ENCODE results near the gene NOLC1.

Gene NOLC1

DNA sequence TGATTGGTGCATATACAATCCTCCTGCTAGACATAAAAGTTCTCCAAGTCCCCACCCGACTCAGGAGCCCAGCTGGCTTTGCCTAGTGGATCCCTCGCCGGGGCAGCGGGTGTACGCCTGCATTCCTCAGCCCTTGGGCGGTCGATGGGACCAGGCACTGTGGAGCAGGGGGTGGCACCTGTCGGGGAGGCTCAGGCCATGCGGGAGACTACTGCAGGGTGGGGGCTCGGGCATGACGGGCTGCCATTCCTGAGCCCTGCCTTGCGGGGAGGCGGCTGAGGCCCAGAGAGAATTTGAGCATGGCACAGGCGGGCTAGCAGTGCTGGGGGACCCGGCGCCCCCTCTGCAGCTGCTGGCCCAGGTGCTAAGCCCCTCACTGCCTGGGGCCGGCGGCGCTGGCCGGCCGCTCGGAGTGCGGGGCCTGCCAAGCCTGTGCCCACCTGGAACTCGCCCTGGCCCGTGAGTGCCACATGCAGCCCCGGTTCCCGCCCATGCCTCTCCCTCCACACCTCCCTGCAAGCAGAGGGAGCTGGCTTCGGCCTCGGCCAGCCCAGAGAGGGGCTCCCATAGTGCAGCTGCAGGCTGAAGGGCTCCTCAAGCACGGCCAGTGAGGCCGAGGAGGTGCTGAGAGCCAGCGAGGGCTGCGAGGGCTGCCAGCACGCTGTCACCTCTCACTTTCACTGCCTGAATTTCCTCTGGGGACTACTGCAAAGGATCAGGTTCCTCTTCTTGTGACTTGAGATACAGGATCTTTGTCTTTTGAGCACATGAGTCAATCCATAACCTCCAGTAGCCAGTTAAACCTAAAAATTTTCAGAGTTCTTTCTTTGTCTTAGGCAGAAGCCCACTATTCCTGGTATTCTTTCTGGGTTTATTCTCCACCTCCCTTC is 48.8 kb downstream of the NOLC1 start:
- DNase-seq (ENCODE audit: low read depth in 1 of 2, low spot score in 1 of 2) = no peak

DNA sequence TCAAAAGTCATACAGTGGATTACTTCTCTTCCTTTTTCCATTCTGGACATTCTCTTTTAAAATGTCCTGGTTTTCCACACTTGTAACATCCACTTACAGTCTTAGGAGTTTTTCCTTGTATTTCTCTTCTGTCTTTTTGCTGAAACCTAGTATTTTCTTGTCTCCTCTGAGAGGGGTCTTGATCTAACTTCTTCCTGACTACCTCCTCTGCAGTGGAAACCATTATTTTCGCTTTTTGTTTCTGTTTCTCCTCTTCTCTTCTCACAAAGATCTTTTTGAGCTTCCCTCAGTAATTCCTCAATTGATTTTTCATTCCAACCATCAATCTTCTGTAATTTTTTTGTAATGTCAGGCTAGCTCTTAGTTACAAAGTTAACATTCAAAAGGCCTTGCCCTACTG is 50.2 kb downstream of the NOLC1 start:
- DNase-seq (ENCODE audit: low read depth in 1 of 2, low spot score in 1 of 2) = no peak

DNA sequence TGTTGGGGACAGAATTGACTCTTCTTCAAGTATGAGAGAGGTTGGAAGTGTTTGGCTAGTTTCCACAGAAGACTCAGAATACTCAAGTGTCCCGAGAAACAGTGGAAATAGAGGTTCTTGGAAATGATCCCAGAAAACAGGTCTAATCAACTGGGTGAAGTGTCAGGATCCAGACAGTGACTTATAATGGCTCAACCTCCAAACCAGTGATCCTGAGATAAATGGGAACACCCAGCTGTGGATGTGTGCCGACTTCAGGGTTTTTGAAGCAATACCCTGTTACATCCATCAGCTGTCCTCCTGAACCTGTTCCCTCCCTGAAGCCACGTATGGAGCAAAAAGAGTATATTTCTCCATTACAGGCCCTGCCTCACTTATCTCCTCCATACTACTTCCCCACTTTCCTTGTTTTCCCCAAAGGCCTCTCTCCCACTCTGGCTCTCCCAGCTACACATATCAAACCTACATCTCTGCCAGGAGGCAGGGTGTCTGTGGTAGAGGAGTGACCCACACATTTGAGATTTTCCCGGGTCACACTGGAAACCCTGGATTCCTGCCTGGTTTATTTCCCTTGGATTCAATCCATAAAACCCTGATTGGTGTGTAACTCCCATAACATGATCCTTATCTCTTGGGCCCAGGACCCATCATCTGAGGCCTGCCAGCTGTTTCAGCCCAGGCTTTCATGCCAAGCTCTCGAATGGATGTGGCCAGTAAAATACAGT is 56.3 kb downstream of the NOLC1 start:
- no peak for DNase-seq (ENCODE audit: low read depth in 1 of 2, low spot score in 1 of 2)

DNA sequence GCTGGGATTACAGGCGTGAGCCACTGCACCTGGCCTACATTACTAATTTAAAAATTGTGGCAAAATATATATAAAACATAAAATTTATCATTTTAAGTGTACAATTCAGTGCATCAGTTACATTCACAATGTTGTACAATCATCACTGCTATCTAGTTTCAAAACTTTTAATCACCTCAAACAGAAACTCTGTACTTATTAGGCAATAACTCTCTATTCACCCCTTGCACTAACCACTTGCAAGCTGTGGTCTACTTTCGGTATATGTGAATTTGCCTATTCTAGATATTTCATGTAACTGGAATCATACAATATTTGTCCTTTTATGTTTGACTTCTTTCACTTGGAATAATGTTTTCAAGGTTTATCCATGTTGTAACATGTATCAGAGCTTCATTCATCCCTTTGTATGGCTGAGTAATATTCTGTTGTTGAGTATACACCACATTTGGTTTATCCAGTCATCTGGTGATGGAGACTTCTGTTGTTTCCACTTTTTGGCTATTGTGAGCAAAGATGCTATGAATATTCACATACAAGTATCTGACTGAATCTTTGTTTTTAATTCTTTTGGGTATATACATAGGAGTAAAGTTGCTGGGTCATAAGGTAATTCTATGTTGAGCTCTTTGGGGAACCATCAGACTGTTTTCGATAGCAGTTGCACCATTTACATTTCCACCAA is 59.6 kb downstream of the NOLC1 start:
- no peak for DNase-seq (ENCODE audit: low read depth in 1 of 2, low spot score in 1 of 2)

Data from stimulated activated CD4-positive, alpha-beta T cell treated with anti-CD3 and anti-CD28 coated beads, Interleukin-15, amount 100 ng/mL, for 1 hour (primary cell).